Stimulated activated CD8-positive, alpha-beta memory T cell treated with anti-CD3 and anti-CD28 coated beads, Interleukin-12 subunit alpha, Interleukin-12 subunit beta, amount 100 ng/mL, for 1 hour (primary cell): ENCODE results near the gene MFSD8.
"Not testable (repeated sequence)": the region's sequence is repeated elsewhere in the genome, so short reads cannot be mapped to it uniquely, and the experiment has no call there.

Experiments used
- DNase-seq: peaks from one replicate; pipeline ENCODE4 v3.0.0-alpha.2; 2020; ENCODE audit warnings: low read depth

MFSD8 gene, protein sequence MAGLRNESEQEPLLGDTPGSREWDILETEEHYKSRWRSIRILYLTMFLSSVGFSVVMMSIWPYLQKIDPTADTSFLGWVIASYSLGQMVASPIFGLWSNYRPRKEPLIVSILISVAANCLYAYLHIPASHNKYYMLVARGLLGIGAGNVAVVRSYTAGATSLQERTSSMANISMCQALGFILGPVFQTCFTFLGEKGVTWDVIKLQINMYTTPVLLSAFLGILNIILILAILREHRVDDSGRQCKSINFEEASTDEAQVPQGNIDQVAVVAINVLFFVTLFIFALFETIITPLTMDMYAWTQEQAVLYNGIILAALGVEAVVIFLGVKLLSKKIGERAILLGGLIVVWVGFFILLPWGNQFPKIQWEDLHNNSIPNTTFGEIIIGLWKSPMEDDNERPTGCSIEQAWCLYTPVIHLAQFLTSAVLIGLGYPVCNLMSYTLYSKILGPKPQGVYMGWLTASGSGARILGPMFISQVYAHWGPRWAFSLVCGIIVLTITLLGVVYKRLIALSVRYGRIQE

DNA sequence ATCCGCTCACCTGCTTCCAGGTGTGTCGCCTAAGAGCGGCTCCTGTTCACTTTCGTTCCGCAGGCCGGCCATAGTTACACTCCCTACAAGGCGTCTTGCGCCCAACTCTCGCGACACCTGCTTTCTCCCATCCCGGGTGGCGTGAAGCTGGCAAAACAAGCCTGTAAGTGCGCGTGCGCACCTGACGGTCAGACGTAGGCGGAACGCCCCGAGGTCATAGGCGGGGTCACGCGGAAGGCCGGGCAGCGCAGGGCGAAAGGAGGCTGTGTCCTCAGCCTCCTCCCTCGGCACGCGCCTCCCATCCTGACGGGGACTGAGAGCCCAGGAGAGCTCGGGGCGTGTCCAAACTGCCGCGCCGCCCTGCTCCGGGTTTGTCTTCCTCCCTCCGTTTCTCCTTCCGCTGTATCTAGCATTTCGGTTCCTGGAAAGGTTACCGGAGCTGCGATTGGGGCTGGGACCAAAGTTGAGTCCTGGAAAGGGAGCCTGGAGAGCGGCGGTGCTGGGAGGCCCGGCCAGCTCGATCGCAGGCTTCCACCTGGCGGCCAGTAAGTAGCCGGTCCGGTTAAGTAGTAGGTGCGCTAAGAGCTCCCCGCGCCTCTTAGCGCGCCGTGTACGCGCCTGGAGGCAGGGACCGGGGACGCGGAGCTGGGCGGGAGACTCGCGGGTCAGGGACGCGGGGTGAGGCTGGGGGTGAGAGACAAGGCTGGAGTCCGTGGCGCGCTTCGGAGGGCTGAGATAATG lies at the start of gene MFSD8, which contains the start of gene ABHD18:
MFSD8 (minus strand) TSS at position 112 of the 741 bp plus-strand sequence; CDS start at position 72, 40 bp downstream.
ABHD18 (plus strand) TSS at position 345 of the 741 bp plus-strand sequence. CDS start 17,550 bp downstream, outside the sequence.
- peak; percentile 99 for DNase-seq

DNA sequence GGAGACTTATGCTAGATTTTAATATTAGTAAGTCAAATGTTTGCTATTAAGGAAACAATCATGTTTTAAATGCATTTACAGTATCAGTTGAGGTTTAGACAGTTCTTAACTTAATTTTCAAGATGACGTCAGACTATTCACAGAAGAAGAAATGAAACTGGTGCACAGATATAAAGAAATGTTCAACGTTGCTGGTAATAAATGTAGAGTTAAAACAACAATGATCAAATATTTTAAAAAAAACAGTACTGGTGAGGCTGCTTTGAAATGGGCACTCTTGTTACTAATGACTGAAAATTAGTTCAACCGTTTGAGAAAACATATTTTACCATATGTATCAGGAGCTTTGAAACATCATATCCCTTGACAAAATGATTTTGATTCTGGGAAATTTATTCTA lies 44.5 kb upstream of the MFSD8 start:
- DNase-seq, result no peak

- DNase-seq, result no peak
These were observed 41.6 kb upstream of the MFSD8 start for GRCh38 chr4:128006592-128006991.

- no peak for DNase-seq
These were observed 32.8 kb upstream of the MFSD8 start for GRCh38 chr4:127997534-127998388.

GRCh38 chr4:127996521-127996920 lies 31.5 kb upstream of the MFSD8 start:
- not testable (repeated sequence) for DNase-seq

DNA sequence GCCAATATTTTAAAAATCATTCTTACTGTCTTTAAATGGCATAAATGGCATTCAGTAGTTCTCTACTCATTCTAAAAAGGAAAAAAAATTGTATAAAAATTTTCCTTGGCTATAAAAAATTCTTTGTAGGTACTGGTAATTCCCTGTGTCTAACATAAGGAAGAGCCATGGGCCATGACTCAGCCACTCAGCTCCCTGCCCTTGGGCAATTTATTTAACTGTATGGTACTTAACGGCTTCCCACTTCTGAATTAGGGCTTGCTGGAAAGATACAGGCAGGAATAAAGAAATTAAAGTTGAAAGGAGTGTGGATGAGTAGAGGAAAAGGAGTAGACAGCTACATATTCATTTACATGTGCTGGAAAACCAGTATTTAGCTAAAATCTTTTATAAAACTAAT lies 30.8 kb upstream of the MFSD8 start:
- no peak for DNase-seq

GRCh38 chr4:127993151-127993550 lies 28.2 kb upstream of the MFSD8 start:
- no peak for DNase-seq

DNA sequence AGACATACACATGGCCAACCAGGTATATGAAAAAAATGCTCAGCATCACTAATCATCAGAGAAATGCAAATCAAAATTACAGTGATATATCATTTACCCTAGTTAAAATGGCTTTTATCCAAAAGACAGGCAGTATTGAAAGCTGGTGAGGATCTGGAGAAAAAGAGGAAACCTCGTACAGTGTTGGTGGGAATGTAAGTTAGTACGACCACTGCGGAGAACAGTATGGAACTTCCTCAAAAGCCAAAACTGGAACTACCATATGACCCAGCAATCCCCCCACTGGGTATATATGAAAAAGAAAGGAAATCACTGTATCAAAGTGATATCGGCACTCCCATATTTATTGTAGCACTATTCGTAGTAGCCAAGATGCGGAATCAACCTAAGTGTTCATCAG lies 23.7 kb upstream of the MFSD8 start:
- no peak for DNase-seq

- DNase-seq, result no peak
These were observed 21.0 kb upstream of the MFSD8 start for GRCh38 chr4:127985989-127986388.

GRCh38 chr4:127982445-127982844 lies 17.5 kb upstream of the MFSD8 start:
- DNase-seq, result no peak

DNA sequence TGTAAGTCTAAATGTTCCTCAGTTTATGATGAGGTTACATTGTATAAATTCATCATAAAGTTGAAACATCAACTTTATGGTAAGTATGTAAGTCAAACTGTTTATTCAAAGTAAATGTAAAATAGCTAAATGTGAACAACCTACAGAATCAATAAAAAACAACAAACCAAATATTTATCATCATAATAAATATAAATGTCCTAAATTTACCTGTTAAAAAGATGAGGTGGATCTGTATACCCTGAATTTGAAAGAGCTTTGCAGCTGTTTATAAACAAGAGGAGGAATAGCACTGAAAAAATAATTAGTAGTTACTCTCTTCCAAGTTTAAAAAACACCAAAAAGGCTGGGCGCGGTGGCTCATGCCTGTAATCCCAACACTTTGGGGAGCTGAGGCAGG lies 14.0 kb upstream of the MFSD8 start:
- DNase-seq, result no peak

DNA sequence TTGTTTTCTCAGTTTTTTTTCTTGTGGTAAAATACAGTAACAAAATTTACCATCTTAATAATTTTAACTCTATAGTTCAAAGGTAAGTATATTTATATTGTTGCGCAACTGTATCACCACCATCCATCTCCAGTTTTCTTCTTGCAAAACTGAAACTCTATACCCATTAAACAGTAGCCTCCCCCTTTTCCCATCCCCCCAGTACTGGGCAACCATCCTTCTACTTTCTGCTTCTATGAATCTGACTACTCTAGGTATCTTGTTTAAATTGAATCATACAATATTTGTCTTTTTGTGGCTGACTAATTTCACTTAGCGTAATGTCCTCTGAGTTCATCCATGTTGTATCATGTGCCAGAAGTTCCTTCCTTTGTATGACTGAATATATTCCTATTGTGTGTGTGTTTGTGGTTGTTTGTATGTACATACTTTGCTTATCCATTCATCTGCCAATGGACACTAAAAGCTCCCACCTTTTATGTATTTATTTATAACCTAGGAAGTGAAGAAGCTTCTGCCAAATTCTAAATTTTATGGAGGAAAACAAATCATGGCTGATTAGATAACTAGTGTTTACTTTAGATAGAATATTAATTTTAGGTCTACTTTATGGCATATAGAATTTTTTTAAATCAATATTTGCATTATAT lies 10.3 kb upstream of the MFSD8 start:
- DNase-seq, result no peak

- DNase-seq, result not testable (repeated sequence)
These were observed 6.0 kb upstream of the MFSD8 start for GRCh38 chr4:127970925-127971324.

- no peak for DNase-seq
These were observed 3.6 kb upstream of the MFSD8 start for GRCh38 chr4:127968586-127968985.

- no peak for DNase-seq
These were observed 2.3 kb upstream of the MFSD8 start for GRCh38 chr4:127967141-127967775.

DNA sequence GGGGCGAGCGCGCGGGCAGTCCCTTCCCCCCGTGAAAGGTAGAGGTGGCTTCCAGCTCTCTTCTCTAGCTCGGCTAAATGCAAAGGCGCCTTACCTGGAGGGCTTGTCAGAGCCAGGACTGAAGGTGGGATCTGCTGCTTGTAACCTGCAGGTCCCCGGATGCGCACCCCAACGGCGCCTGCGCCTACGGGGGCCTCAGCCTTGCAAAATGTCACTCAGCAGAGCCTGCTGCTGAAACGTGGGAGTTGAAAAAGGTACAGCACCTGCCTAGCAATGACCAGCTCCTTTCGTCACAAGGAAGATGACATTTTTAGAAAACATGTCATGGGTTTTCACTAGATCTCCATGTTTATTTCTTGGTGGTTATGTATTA lies 816 bp upstream of the MFSD8 start:
- DNase-seq, result peak; percentile 41

DNA sequence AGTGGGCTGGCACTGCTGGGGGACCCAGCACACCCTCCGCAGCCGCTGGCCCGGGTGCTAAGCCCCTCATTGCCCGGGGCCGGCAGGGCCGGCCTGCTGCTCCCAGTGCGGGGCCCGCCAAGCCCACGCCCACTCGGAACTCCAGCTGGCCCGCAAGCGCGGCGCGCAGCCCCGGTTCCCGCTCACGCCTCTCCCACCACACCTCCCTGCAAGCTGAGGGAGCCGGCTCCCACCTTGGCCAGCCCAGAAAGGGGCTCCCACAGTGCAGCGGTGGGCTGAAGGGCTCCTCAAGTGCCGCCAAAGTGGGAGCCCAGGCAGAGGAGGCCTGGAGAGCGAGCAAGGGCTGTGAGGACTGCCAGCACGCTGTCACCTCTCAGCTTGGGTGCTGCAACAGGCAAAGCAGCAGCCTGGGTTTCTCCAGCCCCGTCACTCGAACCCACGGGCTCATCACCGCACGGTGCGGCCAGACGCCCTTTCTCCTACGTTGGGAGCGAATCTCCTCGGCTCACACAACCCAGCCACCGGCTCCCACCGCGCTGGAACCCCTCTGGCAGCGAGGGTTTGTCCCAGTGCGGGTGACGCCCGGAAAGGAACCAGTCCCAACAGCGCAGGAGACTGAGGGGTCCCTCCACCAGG lies 429 bp downstream of the MFSD8 start:
- DNase-seq, result not testable (repeated sequence)

GRCh38 chr4:127963633-127964398 lies 1.2 kb downstream of the MFSD8 start:
- DNase-seq, result not testable (repeated sequence)

DNA sequence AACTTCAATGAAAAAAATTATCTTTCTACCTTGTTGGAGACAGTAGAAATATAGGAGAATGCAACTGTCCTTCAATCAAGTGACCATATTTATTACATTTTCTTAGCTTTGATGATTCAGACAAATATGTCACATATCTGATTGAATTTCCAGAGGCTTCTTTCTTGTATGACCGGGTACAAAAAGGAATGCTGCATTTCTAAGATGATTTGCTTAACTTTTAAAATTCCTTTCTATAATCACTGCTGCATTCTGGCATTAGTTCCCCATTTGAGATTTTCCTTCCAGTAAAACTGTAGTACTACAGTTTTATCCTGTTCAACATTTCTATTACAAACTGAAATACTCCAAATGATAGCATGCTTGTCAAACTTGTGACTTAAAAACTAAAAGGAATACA lies 5.2 kb downstream of the MFSD8 start:
- DNase-seq, result no peak

DNA sequence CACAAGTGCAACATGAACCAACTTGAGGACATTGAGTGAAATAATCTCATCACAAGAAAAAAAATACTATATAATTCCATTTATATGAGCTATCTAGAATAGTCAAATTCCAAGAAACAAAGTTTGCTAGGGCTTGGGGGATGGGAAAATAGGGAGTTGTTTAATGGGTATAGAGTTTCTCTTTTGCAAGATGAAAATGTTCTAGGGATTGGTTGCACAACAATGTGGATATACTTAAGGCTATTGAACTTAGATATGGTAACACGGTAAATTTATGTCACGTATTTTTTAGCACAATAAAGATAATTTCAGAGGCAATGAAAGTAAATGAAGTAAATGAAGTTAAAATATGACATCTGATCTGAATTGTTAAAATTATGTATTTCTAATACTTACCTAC lies 7.9 kb downstream of the MFSD8 start:
- no peak for DNase-seq
